Measurements from ENCODE around the gene ASTN2.

ASTN2 gene

DNA sequence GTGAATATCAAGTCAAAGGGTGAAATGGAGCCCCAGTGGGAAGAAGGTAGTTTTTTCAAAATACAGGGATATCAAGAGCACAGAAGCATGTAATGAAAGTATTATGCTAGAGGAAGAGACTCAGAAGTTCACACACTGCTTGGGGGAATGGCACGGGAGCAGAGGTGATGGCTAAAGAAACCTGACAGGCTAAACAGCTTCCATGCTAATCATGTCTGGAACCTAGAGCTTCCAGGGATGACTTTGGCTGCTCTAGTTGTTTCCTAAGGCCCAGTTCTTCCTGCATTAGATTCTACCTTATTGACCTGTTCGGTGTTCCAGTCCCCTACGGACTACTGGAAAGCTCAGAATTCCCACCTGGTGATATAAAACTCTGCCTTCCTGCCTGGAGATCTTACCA is 693.4 kb downstream of the ASTN2 start:
- peaks cover 43% of the 10 kb centered on the region for H3K36me3 ChIP-seq

DNA sequence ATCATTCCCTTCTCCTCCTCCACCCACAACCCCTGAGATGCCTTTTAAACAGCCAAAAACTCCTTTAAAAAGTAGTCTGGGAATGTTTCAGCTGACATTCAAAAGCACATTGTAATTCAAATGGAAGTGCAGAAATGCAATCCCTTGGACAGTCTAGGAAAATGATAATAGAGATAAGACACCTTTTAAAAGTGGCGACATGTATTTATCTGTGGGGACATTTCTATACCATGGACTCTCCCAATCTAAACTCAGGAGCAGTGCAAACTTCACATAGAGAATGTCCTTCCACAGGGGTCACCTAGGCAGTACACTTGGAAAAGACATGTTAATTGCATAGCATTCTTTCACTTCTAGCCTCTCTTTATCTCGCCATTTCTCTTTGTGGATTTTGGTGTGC is 694.7 kb downstream of the ASTN2 start:
- Histone ChIP-seq H3K4me3 (ENCODE audit: low read depth, low read length) (no peak overlapping the region), H3K27me3 (ENCODE audit: insufficient read depth, low read depth, severe bottlenecking) (no peaks in the 10 kb centered on the region), H3K27ac (no peak overlapping the region), H3K36me3 (peaks cover 34% of the 10 kb centered on the region), H3K9me3 (ENCODE audit: severe bottlenecking) (no peaks in the 10 kb centered on the region)
- TF ChIP-seq, protein P1, sequence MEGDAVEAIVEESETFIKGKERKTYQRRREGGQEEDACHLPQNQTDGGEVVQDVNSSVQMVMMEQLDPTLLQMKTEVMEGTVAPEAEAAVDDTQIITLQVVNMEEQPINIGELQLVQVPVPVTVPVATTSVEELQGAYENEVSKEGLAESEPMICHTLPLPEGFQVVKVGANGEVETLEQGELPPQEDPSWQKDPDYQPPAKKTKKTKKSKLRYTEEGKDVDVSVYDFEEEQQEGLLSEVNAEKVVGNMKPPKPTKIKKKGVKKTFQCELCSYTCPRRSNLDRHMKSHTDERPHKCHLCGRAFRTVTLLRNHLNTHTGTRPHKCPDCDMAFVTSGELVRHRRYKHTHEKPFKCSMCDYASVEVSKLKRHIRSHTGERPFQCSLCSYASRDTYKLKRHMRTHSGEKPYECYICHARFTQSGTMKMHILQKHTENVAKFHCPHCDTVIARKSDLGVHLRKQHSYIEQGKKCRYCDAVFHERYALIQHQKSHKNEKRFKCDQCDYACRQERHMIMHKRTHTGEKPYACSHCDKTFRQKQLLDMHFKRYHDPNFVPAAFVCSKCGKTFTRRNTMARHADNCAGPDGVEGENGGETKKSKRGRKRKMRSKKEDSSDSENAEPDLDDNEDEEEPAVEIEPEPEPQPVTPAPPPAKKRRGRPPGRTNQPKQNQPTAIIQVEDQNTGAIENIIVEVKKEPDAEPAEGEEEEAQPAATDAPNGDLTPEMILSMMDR (IDR thresholded peaks at IDR 0.05; ENCODE audit: low read depth, low read length) = no peak
- DNase-seq = no peak

More for the DNA sequence above, 693.4 kb downstream of the ASTN2 start:
- no peaks in the 10 kb centered on the region for H3K27me3 ChIP-seq (ENCODE audit: insufficient read depth, low read depth, severe bottlenecking)
- H3K27ac ChIP-seq = no peak overlapping the region
- no peaks in the 10 kb centered on the region for H3K9me3 ChIP-seq (ENCODE audit: severe bottlenecking)
- no peak for DNase-seq
- TF ChIP-seq, protein P1 (IDR thresholded peaks at IDR 0.05; ENCODE audit: low read depth, low read length) = no peak
- H3K4me3 ChIP-seq (ENCODE audit: low read depth, low read length) = no peak overlapping the region

- Histone ChIP-seq H3K36me3 (peaks cover 16% of the 10 kb centered on the region), H3K9me3 (ENCODE audit: severe bottlenecking) (no peaks in the 10 kb centered on the region), H3K27me3 (ENCODE audit: insufficient read depth, low read depth, severe bottlenecking) (no peaks in the 10 kb centered on the region), H3K4me3 (ENCODE audit: low read depth, low read length) (no peak overlapping the region), H3K27ac (no peak overlapping the region)
- TF ChIP-seq, protein P1 (IDR thresholded peaks at IDR 0.05; ENCODE audit: low read depth, low read length) = no peak
- DNase-seq = no peak
Observed at GRCh38 chr9:116718111-116718510, 696.7 kb downstream of the ASTN2 start.

DNA sequence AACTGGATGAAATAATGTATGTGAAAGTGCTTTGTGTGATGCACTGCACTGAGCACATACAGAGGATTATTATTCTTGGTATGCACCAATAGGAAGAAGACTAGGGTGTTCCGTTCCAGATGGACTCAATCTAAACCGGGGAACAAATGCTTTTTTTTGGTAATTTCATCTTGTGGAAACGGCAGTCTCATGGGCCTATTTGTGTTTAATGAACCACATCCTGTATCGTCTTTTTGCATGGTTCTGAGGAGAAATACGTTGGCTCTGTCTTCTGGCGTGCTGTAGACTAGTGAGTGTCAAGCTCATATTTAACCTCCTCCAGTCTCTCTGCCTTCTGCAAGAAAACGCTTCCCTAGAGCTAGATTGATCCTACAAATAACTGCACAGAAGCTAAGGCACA is 697.7 kb downstream of the ASTN2 start:
- Histone ChIP-seq H3K36me3 (peaks cover 16% of the 10 kb centered on the region), H3K27ac (no peak overlapping the region), H3K27me3 (ENCODE audit: insufficient read depth, low read depth, severe bottlenecking) (no peaks in the 10 kb centered on the region), H3K9me3 (ENCODE audit: severe bottlenecking) (no peaks in the 10 kb centered on the region), H3K4me3 (ENCODE audit: low read depth, low read length) (no peak overlapping the region)
- TF ChIP-seq, protein P1 (IDR thresholded peaks at IDR 0.05; ENCODE audit: low read depth, low read length) = no peak
- DNase-seq = no peak

- TF ChIP-seq, protein P1 (IDR thresholded peaks at IDR 0.05; ENCODE audit: low read depth, low read length) = no peak
Observed at GRCh38 chr9:116716438-116716837, 698.4 kb downstream of the ASTN2 start.

DNA sequence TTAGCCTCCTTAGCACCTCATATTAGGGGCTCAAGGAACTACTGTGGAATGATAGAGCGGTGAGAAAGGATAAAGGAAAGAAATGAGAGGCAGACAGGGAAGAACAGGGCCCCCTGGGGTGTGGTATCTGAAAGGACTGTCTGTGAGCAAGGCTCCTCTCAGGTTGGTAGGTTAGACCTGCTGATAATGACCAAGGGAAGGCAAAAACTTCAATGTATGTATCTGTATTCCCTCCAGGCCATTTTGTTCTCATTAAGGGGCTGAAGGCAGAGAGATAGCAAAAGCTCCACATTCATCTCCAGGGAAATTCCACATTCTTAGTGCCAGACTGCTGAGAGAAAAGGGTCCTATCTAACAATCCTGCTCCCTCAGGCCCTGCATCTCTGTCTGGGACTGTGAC is 699.1 kb downstream of the ASTN2 start:
- Histone ChIP-seq H3K9me3 (ENCODE audit: severe bottlenecking) (no peaks in the 10 kb centered on the region), H3K27me3 (ENCODE audit: insufficient read depth, low read depth, severe bottlenecking) (no peaks in the 10 kb centered on the region), H3K36me3 (peaks cover 12% of the 10 kb centered on the region), H3K27ac (no peak overlapping the region), H3K4me3 (ENCODE audit: low read depth, low read length) (no peak overlapping the region)
- DNase-seq = no peak
- TF ChIP-seq, protein P1 (IDR thresholded peaks at IDR 0.05; ENCODE audit: low read depth, low read length) = no peak

More at GRCh38 chr9:116716438-116716837, 698.4 kb downstream of the ASTN2 start:
- DNase-seq = no peak
- no peaks in the 10 kb centered on the region for H3K27me3 ChIP-seq (ENCODE audit: insufficient read depth, low read depth, severe bottlenecking)
- H3K27ac ChIP-seq = no peak overlapping the region
- H3K9me3 ChIP-seq (ENCODE audit: severe bottlenecking) = no peaks in the 10 kb centered on the region
- peaks cover 16% of the 10 kb centered on the region for H3K36me3 ChIP-seq
- no peak overlapping the region for H3K4me3 ChIP-seq (ENCODE audit: low read depth, low read length)
